ENCODE data around the gene MPDZ.

DNA sequence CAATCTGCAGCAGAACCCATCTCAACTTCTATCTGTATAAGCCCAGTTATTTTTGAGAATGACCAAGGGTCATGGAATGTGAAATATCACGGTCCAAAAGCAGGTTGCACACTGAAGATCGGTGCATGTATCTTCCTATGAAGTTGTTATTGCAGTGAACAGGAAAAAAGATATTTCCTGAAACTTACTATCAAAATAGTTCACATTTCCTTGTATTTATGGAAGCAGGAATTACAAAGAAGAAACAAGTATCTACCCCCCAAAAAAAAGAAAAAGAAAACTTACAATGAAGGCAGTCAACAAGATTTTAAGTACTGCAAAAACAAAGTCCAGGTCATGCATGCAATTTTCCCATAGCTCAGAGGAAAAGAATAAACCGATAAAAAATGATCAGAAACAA, 70.0 kb downstream of the MPDZ start:
- TF ChIP-seq POLR2A (IDR thresholded peaks at IDR 0.05; ENCODE audit: low read depth, low read length) = no peak
- TF ChIP-seq, protein P1, sequence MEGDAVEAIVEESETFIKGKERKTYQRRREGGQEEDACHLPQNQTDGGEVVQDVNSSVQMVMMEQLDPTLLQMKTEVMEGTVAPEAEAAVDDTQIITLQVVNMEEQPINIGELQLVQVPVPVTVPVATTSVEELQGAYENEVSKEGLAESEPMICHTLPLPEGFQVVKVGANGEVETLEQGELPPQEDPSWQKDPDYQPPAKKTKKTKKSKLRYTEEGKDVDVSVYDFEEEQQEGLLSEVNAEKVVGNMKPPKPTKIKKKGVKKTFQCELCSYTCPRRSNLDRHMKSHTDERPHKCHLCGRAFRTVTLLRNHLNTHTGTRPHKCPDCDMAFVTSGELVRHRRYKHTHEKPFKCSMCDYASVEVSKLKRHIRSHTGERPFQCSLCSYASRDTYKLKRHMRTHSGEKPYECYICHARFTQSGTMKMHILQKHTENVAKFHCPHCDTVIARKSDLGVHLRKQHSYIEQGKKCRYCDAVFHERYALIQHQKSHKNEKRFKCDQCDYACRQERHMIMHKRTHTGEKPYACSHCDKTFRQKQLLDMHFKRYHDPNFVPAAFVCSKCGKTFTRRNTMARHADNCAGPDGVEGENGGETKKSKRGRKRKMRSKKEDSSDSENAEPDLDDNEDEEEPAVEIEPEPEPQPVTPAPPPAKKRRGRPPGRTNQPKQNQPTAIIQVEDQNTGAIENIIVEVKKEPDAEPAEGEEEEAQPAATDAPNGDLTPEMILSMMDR (conservative IDR thresholded peaks at IDR 0.05; ENCODE audit: low read depth, low read length) = no peak
- no peak for TF ChIP-seq CEBPB (IDR thresholded peaks at IDR 0.05; ENCODE audit: low read depth, low read length)
- TF ChIP-seq, protein P2, sequence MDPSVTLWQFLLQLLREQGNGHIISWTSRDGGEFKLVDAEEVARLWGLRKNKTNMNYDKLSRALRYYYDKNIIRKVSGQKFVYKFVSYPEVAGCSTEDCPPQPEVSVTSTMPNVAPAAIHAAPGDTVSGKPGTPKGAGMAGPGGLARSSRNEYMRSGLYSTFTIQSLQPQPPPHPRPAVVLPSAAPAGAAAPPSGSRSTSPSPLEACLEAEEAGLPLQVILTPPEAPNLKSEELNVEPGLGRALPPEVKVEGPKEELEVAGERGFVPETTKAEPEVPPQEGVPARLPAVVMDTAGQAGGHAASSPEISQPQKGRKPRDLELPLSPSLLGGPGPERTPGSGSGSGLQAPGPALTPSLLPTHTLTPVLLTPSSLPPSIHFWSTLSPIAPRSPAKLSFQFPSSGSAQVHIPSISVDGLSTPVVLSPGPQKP (IDR thresholded peaks at IDR 0.05; ENCODE audit: borderline replicate concordance, low read depth, low read length) = no peak
- TF ChIP-seq BHLHE40 (IDR thresholded peaks at IDR 0.05; ENCODE audit: low read depth, low read length) = no peak
- TF ChIP-seq, protein P3, sequence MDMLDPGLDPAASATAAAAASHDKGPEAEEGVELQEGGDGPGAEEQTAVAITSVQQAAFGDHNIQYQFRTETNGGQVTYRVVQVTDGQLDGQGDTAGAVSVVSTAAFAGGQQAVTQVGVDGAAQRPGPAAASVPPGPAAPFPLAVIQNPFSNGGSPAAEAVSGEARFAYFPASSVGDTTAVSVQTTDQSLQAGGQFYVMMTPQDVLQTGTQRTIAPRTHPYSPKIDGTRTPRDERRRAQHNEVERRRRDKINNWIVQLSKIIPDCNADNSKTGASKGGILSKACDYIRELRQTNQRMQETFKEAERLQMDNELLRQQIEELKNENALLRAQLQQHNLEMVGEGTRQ (IDR thresholded peaks at IDR 0.05; ENCODE audit: low read depth, low read length) = no peak
- no peak for TF ChIP-seq RCOR1 (IDR thresholded peaks at IDR 0.05; ENCODE audit: insufficient replicate concordance, low read length)
- TF ChIP-seq MAZ (IDR thresholded peaks at IDR 0.05; ENCODE audit: borderline replicate concordance, low read depth, low read length) = no peak
- no peak for TF ChIP-seq MXI1 (IDR thresholded peaks at IDR 0.05; ENCODE audit: borderline replicate concordance, low read depth, low read length)
